HG03439 (cell line): ENCODE results near the gene DDB1.
A peak's percentile ranks its signal among the peaks of the same experiment; 100 is the strongest.

Experiments used
- ATAC-seq: cut with Tn5 transposase; IDR thresholded peaks from one replicate; pipeline ENCODE4 v1.9.1; 2021; ENCODE audit warnings: mild to moderate bottlenecking, moderate library complexity; ENCODE audit not compliant: unreplicated experiment

Gene DDB1

GRCh38 chr11:61332797-61333549, at the start of gene DDB1, which contains the start of gene TKFC:
Gene DDB1, minus strand, starts transcription at chr11:61333105. Its CDS starts 137 bp downstream, at chr11:61332968.
Gene TKFC, plus strand, starts transcription at chr11:61333228. Its CDS starts 1,501 bp downstream, at chr11:61334729.
- peak; percentile 85 for ATAC-seq

- no peak for ATAC-seq
Observed at GRCh38 chr11:61380884-61381283, 48.0 kb upstream of the DDB1 start.

- ATAC-seq, result no peak
Observed at GRCh38 chr11:61378713-61379313, 45.9 kb upstream of the DDB1 start.

GRCh38 chr11:61377461-61378160, 44.7 kb upstream of the DDB1 start:
- ATAC-seq, result no peak

GRCh38 chr11:61375761-61376108, 42.8 kb upstream of the DDB1 start:
- ATAC-seq, result no peak

- no peak for ATAC-seq
Observed at GRCh38 chr11:61372659-61373420, 39.9 kb upstream of the DDB1 start.

GRCh38 chr11:61370349-61371005, 37.6 kb upstream of the DDB1 start:
- ATAC-seq, result no peak

GRCh38 chr11:61369372-61370348, 36.8 kb upstream of the DDB1 start:
- ATAC-seq, result no peak

- ATAC-seq, result no peak
Observed at GRCh38 chr11:61368646-61369045, 35.7 kb upstream of the DDB1 start.

- ATAC-seq, result no peak
Observed at GRCh38 chr11:61367406-61367805, 34.5 kb upstream of the DDB1 start.

- no peak for ATAC-seq
Observed at GRCh38 chr11:61364012-61364675, 31.2 kb upstream of the DDB1 start.

- peak; percentile 0 for ATAC-seq
Observed at GRCh38 chr11:61362542-61362875, 29.6 kb upstream of the DDB1 start.

GRCh38 chr11:61361741-61362541, 29.0 kb upstream of the DDB1 start, which contains the start of the genes CYB561A3 and TMEM138:
Gene CYB561A3, minus strand, starts transcription at chr11:61361882. Its CDS starts 5,169 bp downstream, at chr11:61356713.
Gene TMEM138, plus strand, starts transcription at chr11:61362374. Its CDS starts 2,017 bp downstream, at chr11:61364391.
- ATAC-seq, result peak; percentile 80

- ATAC-seq, result no peak
Observed at GRCh38 chr11:61361237-61361740, 28.4 kb upstream of the DDB1 start.

GRCh38 chr11:61359516-61359915, 26.6 kb upstream of the DDB1 start:
- ATAC-seq, result no peak

GRCh38 chr11:61358566-61358965, 25.7 kb upstream of the DDB1 start:
- no peak for ATAC-seq

- no peak for ATAC-seq
Observed at GRCh38 chr11:61357894-61358239, 25.0 kb upstream of the DDB1 start.
